HG02571 (cell line): Measurements from ENCODE around the gene UXS1.

Experiments
- ATAC-seq: cut with Tn5 transposase; IDR thresholded peaks from one replicate; pipeline ENCODE4 v1.9.1; 2021; ENCODE audit warnings: mild to moderate bottlenecking, moderate library complexity; ENCODE audit not compliant: unreplicated experiment

UXS1 gene

GRCh38 chr2:106189764-106190468, 4.2 kb downstream of the UXS1 start:
- no peak for ATAC-seq

DNA sequence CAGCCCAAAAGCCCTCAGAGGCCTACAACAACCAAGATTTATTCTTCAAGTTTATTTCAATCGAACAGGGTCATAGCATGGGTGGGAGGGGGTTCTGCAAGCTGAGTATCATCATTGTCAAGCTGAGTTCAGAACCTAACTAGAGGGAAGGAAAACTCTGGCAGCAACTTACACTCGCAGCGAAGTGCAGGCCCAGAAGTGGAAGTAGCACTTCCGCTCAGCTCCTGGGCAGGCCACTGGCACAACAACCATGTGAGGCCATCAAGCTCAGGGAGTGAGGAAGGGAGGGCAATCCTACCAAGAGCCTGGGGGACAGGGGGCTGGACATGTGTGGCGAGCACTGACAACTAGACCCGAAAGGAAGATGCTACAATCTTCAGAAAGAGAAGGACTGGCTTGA, 4.8 kb downstream of the UXS1 start:
- ATAC-seq, result no peak

- no peak for ATAC-seq
These were observed 6.7 kb downstream of the UXS1 start for GRCh38 chr2:106187273-106187891.

DNA sequence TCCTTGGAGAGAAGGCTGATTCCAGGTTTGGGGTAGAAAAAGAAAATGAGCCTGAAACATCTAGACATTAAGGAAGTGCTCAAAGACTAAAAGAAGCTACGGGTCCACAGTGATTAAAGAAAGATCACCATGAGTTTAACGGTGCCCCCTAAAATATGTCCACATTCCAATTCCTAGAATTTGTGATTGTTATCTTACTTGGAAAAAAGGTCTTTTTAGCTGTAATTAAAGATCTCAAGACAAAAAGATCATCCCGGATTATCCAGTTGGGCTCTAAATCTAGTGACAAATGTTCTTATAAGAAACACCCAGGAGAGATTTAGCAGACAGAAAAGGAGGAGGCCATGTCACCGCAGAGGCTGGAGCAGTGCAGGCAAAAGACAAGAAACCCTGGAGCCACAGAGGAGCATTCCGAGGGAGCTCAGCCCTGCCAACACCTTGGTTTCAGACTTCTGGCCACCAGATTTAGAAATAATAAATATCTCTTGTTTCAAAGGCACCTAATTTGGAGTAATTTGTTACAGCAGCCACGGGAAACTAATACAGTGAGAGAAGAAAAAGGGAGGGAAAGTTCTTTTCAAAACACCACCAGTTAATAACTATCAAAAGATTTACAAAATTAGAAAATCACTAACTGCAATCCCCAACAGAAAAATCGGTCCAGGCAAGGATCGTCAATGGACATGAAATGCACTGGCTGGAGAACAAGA, 8.5 kb downstream of the UXS1 start:
- no peak for ATAC-seq

- no peak for ATAC-seq
These were observed 9.2 kb downstream of the UXS1 start for GRCh38 chr2:106184857-106185256.

DNA sequence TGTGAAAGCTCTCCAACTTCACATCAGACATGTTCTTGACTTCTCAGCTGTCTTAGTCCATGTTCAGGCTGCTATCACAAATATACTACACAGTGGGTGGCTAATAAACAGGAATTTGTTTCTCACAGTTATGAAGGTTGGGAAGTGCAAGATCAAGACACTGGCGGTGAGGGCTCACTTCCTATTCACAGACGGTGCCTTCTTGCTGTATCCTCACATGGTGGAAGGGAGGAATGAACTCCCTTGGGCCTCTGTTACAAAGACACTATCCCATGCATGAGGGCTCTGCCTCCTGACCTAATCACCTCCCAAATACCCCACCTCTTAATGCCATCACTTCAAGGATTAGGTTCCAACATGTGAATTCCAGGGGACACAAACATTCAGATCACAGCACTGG, 9.7 kb downstream of the UXS1 start:
- ATAC-seq, result no peak

- no peak for ATAC-seq
These were observed 10.9 kb downstream of the UXS1 start for GRCh38 chr2:106183101-106183696.

DNA sequence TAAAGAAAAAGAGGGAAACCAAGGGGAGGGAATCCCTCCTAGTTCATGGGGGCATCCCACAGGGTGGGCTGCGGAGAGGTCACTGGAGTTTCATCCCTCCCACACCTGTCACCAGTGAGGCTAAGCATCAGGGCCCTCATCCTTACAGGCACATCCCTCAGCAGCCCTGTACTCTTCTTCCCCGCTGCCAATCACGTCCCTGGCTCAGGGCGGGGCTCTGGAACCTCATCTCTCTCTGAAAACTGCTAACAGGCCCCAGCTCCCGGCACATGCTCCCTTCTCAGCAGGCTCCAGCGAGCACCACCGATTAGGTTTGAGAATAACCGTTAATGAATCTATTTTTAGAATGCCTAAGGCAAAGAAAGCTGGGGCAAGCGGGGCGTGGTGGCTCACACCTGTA, 13.0 kb downstream of the UXS1 start:
- no peak for ATAC-seq

- no peak for ATAC-seq
These were observed 13.5 kb downstream of the UXS1 start for GRCh38 chr2:106180602-106181001.

DNA sequence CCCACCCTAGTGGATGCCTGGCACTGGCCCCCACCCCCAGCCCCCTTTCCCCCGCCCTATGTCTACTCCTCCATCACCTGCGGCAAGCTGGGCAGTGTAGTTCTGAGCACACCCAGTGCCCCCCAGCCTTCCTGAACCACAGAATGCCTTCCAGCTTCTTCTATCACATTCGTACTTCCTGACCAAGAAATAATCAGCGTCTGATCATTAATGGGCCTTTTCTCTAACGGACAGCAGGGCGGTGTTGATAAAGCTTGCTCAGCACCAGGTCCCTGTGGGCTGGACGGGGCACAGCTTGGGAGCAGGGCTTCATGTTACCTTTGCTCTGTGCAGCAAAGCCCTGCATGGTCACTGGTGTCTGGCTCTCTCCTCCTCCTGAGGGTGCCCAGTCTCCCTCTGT, 15.4 kb downstream of the UXS1 start:
- ATAC-seq, result no peak

DNA sequence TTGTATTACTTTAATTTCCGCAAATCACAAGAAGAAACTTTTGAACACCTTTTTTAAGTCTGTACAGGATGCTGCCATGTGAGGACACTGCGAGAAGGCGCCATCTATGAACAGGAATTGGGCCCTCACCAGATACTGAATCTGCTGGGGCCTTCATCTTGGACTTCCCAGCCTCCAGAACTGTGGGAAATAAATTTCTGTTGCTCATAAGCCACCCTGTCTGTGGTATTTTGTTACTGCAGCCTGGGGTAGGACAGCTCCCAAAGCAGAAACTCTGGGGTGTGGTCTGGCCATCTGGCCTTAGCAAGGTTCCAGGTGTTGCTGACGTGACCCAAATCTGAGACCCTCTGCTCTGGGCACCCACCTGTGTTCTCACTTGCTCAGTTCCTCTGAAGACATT, 16.5 kb downstream of the UXS1 start:
- ATAC-seq, result no peak

DNA sequence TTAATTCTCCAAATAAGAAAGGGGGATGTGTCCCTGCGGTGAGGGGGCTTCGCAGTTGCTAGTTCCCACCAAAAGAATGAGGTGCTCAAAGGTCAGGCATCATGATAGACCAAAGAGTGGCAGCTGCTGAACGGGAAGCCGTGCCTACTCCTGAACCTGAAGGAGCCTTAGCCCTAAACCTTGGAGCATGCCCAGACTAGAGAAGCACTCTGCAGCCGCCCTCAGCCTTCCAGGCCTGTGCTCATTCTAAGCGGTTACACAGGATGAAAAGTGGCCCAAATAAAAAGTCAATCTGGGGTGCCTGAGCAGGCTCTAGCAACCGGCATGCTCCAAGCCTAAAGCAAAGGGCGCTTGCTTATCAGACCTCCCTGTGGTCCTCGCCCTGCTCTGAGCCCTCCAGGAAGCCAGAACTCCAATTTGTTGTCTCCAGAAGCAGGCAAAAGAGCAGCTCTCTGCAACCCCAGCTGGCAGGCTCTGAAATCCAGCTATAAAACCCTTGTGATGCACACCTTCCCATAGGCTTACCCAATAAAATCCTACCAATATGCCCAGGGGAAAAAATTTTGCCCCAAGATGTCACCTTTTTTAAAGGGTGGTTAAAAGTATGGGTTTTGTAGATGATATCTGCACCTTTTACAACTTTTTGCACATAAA, 17.5 kb downstream of the UXS1 start:
- no peak for ATAC-seq

DNA sequence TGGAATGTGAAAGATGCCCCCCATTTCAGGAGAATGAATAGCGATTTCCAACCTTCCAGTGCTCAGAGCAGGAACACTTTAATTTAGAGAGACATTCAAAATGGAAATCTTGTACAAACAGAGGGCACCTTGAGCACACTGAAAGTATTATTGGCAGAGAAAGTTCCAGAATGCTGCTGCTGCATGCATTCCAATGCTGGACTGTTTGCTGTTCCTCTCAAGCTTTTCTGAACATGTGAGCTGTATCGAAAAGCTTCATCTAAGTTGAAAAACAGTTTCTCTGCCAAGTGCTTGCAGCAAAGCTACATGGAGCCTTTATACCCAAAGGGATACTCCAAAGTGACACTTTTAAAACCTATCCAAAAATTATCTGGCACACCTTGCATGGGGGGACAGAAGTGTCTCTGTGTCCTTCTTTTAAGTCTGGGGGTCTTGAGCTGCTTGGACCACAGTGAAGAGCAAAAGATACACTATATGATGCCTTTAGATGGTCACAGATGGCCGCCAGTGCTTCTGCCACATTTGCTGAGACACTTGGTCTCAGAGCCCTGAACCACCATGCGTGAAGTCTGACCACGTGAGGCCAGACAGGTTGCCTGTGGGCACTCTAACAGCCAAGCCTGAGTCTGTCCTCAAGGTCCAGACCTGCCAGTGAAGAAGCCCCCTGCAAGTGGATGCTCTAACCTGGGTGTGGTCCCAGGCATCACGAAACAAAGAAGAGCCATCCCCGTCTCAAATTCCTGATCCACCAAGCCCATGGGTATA, 18.8 kb downstream of the UXS1 start:
- ATAC-seq, result no peak

GRCh38 chr2:106174056-106174455, 20.0 kb downstream of the UXS1 start:
- no peak for ATAC-seq

GRCh38 chr2:106172649-106173048, 21.5 kb downstream of the UXS1 start:
- ATAC-seq, result no peak

DNA sequence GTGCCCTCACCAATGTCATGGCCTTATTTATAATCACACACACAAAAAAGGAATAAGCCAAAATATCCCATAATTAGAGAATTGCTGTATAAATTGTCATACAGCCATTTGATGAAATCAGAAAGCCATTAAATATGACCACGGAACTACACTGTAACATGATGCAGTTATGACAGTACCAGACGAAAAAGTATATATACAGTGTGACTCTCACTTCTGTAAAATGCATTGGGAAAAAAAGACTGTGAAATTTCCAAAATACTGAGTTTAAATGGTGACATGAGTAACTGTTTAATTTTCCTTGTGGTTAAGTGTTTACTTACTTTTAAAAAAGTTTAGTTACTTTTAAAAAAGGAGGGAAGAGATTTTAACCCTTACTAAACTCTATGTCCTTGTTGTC, 25.4 kb downstream of the UXS1 start:
- ATAC-seq, result no peak

DNA sequence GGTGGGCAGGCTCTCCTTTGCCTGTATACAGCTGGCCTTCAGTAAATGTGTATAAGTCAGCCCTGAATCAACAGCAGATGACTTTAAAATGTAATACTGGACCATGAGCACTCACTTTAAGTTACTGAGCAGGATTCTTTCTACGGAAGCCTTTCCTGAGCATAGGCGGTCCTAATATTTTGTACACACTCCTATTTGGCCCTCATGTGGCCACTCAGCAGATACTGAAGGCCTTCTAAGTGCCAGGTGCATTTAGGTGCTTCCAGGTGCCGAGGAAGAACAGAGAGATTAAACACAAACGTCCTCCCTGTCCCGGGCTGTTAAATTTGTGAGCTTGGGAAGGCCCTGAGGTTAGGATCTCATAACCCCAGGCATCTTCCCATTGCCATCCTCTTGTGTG, 27.0 kb downstream of the UXS1 start:
- no peak for ATAC-seq

- ATAC-seq, result no peak
These were observed 28.5 kb downstream of the UXS1 start for GRCh38 chr2:106165561-106165960.

- no peak for ATAC-seq
These were observed 29.1 kb downstream of the UXS1 start for GRCh38 chr2:106165029-106165428.

GRCh38 chr2:106163948-106164545, 30.1 kb downstream of the UXS1 start:
- no peak for ATAC-seq
